Measurements from ENCODE around the gene CALR.

Gene CALR

GRCh38 chr19:12935071-12935470, 3.3 kb upstream of the CALR start:
- no peak overlapping the region for H3K27ac ChIP-seq (ENCODE audit: low read depth, low read length)
- H3K79me2 ChIP-seq (ENCODE audit: control insufficient read depth, insufficient read depth, low read length, unreplicated experiment) = peaks cover 47% of the 10 kb centered on the region
- H3K36me3 ChIP-seq (ENCODE audit: insufficient read depth, low read length) = peaks cover 14% of the 10 kb centered on the region
- no peak overlapping the region for H3K4me3 ChIP-seq (ENCODE audit: low read depth, low read length)
- H3K27me3 ChIP-seq (ENCODE audit: insufficient read depth, low read length) = no peaks in the 10 kb centered on the region
- H2AFZ ChIP-seq (ENCODE audit: low read length, unreplicated experiment) = no peak overlapping the region
- peaks cover 13% of the 10 kb centered on the region for H3K4me1 ChIP-seq (ENCODE audit: control insufficient read depth, insufficient read depth, low read length, unreplicated experiment)

DNA sequence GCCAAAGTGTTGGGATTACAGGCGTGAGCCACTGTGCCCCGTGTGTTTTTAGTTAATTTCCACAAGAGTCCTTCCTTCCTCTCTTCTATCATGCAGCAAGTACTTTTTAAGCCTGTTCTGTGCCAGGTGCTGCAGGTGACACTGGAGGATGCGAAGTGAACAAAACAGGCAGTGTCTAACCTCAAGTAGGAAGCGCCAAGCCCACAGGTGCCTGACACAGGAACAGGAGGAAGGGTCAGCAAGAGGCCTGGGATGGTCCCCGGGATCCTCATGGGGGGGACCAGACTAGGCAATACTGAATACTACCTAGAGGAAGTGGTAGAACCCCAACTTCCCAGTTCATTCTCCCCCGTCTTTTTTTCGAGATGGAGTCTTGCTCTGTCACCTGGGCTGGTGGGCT, 1.8 kb upstream of the CALR start:
- Histone ChIP-seq H3K4me1 (ENCODE audit: control insufficient read depth, insufficient read depth, low read length, unreplicated experiment) (peaks cover 23% of the 10 kb centered on the region), H3K79me2 (ENCODE audit: control insufficient read depth, insufficient read depth, low read length, unreplicated experiment) (peaks cover 52% of the 10 kb centered on the region)

DNA sequence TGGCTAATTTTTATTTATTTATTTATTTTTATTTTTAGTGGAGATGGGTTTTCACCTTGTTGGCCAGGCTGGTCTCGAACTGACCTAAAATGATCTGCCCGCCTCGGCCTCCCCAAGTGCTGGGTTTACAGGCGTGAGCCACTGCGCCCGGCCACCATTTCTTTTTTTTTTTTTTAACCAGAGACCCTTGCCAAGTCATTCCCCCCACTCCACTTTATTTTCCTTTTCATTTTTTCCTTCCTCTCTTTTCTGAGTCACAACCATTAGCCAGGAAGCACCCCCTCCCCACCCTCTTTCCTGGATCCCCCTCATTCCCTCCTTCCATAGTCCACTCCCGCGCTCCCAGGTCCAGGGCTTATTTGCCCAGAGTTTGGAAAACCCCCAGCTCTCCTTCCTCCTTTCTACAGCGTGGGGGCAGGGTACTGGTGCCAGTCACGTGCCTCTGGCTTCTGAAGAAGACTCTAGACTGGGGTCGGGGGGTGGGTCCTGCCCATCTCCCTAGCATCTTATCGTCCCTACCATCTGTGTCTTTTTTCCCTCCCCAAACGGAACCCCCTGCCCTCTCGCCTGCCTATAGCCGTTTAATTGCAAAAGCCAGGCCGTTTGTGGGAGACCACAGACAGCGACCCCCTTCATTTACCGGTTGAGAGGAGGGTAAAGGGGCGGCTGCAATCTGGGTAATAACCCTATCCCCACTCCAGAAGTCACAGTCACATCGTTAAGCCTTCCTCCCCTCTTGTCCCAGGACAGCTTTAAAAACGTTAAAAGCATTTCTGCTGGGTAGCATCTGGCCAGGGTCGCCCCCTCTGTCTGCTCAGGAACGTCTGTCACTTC, 1.1 kb upstream of the CALR start:
- Histone ChIP-seq H3K36me3 (ENCODE audit: insufficient read depth, low read length) (peaks cover 23% of the 10 kb centered on the region), H3K79me2 (ENCODE audit: control insufficient read depth, insufficient read depth, low read length, unreplicated experiment) (peaks cover 51% of the 10 kb centered on the region), H3K27ac (ENCODE audit: low read depth, low read length) (peak overlapping the region; percentile 49; the same call in 1 of the 2 replicates), H3K27me3 (ENCODE audit: insufficient read depth, low read length) (no peaks in the 10 kb centered on the region), H3K4me3 (ENCODE audit: low read depth, low read length) (peak overlapping the region; percentile 100), H2AFZ (ENCODE audit: low read length, unreplicated experiment) (peak overlapping the region; percentile 48), H3K4me1 (ENCODE audit: control insufficient read depth, insufficient read depth, low read length, unreplicated experiment) (peaks cover 25% of the 10 kb centered on the region)

More for the DNA sequence above, 1.8 kb upstream of the CALR start:
- H2AFZ ChIP-seq (ENCODE audit: low read length, unreplicated experiment) = no peak overlapping the region
- H3K27ac ChIP-seq (ENCODE audit: low read depth, low read length) = no peak overlapping the region
- no peaks in the 10 kb centered on the region for H3K27me3 ChIP-seq (ENCODE audit: insufficient read depth, low read length)
- peaks cover 23% of the 10 kb centered on the region for H3K36me3 ChIP-seq (ENCODE audit: insufficient read depth, low read length)
- H3K4me3 ChIP-seq (ENCODE audit: low read depth, low read length) = no peak overlapping the region

DNA sequence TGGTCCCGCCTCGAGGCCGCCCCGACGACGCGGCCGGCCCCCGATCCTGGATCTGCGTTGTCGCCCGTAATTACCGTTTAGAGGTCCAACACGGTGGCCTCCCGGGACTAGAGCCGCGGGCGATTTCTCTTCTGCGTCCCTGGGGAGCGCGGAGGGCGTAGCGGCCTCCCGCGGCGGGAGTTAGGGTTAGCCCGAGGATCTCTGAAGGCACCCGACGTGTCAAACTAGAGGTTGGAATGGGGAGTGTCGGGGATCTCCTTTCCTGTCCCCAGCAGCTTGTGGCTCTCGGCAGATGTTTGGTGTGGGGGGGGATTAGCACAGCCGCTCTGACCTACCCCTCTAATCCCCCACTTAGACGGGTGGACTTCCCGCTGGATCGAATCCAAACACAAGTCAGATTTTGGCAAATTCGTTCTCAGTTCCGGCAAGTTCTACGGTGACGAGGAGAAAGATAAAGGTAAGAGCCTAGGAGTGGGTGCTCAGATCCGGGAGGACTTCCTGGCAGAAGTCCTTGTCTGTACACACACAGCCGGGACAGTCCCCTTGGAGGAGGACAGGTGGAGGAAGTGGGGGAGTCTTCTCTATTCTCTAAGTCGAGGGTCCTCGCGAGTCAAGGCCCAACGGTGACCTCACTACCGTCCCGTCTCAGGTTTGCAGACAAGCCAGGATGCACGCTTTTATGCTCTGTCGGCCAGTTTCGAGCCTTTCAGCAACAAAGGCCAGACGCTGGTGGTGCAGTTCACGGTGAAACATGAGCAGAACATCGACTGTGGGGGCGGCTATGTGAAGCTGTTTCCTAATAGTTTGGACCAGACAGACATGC, 581 bp downstream of the CALR start:
- Histone ChIP-seq H2AFZ (ENCODE audit: low read length, unreplicated experiment) (no peak overlapping the region), H3K27me3 (ENCODE audit: insufficient read depth, low read length) (no peaks in the 10 kb centered on the region), H3K4me3 (ENCODE audit: low read depth, low read length) (peak overlapping the region; percentile 100), H3K4me1 (ENCODE audit: control insufficient read depth, insufficient read depth, low read length, unreplicated experiment) (peaks cover 27% of the 10 kb centered on the region), H3K27ac (ENCODE audit: low read depth, low read length) (peak overlapping the region; percentile 79), H3K36me3 (ENCODE audit: insufficient read depth, low read length) (peaks cover 28% of the 10 kb centered on the region), H3K79me2 (ENCODE audit: control insufficient read depth, insufficient read depth, low read length, unreplicated experiment) (peaks cover 42% of the 10 kb centered on the region)

GRCh38 chr19:12939975-12940423, 1.6 kb downstream of the CALR start:
- Histone ChIP-seq H2AFZ (ENCODE audit: low read length, unreplicated experiment) (no peak overlapping the region), H3K79me2 (ENCODE audit: control insufficient read depth, insufficient read depth, low read length, unreplicated experiment) (peaks cover 41% of the 10 kb centered on the region), H3K36me3 (ENCODE audit: insufficient read depth, low read length) (peaks cover 28% of the 10 kb centered on the region), H3K27me3 (ENCODE audit: insufficient read depth, low read length) (no peaks in the 10 kb centered on the region), H3K4me1 (ENCODE audit: control insufficient read depth, insufficient read depth, low read length, unreplicated experiment) (peaks cover 27% of the 10 kb centered on the region), H3K27ac (ENCODE audit: low read depth, low read length) (peak overlapping the region; percentile 79; the same call in 1 of the 2 replicates), H3K4me3 (ENCODE audit: low read depth, low read length) (peak overlapping the region; percentile 100)

DNA sequence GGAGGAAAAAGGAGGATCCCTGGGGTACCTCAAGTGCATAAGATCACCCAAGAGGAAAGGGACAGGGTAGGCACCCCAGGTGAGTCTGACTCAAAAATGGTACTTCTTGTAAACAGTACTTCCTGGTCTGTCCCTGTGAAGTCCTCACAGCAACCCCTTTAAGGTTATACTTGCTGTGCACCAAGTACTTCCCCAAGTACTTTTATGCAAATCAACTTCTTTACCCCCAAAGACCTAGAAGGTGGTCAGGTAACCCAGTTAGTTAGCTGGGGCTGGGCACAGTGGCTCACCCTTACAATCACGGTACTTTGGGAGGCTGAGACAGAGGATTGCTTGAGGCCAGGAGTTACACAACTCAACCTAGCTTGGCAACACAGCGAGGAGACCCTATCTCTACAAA, 2.5 kb downstream of the CALR start:
- Histone ChIP-seq H2AFZ (ENCODE audit: low read length, unreplicated experiment) (no peak overlapping the region), H3K4me1 (ENCODE audit: control insufficient read depth, insufficient read depth, low read length, unreplicated experiment) (peaks cover 27% of the 10 kb centered on the region), H3K4me3 (ENCODE audit: low read depth, low read length) (peak overlapping the region; percentile 100), H3K27ac (ENCODE audit: low read depth, low read length) (peak overlapping the region; percentile 79; the same call in 1 of the 2 replicates), H3K79me2 (ENCODE audit: control insufficient read depth, insufficient read depth, low read length, unreplicated experiment) (peaks cover 41% of the 10 kb centered on the region), H3K27me3 (ENCODE audit: insufficient read depth, low read length) (no peaks in the 10 kb centered on the region), H3K36me3 (ENCODE audit: insufficient read depth, low read length) (peaks cover 28% of the 10 kb centered on the region)

DNA sequence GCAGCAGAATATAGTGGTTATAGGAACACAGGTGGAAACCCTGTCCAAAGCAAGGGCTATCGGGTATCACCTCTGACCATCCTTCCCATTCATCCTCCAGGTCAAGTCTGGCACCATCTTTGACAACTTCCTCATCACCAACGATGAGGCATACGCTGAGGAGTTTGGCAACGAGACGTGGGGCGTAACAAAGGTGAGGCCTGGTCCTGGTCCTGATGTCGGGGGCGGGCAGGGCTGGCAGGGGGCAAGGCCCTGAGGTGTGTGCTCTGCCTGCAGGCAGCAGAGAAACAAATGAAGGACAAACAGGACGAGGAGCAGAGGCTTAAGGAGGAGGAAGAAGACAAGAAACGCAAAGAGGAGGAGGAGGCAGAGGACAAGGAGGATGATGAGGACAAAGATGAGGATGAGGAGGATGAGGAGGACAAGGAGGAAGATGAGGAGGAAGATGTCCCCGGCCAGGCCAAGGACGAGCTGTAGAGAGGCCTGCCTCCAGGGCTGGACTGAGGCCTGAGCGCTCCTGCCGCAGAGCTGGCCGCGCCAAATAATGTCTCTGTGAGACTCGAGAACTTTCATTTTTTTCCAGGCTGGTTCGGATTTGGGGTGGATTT, 5.1 kb downstream of the CALR start:
- H3K4me1 ChIP-seq (ENCODE audit: control insufficient read depth, insufficient read depth, low read length, unreplicated experiment) = peaks cover 32% of the 10 kb centered on the region
- no peaks in the 10 kb centered on the region for H3K27me3 ChIP-seq (ENCODE audit: insufficient read depth, low read length)
- no peak overlapping the region for H2AFZ ChIP-seq (ENCODE audit: low read length, unreplicated experiment)
- H3K79me2 ChIP-seq (ENCODE audit: control insufficient read depth, insufficient read depth, low read length, unreplicated experiment) = peaks cover 63% of the 10 kb centered on the region
- H3K4me3 ChIP-seq (ENCODE audit: low read depth, low read length) = no peak overlapping the region
- H3K36me3 ChIP-seq (ENCODE audit: insufficient read depth, low read length) = peaks cover 28% of the 10 kb centered on the region
- H3K27ac ChIP-seq (ENCODE audit: low read depth, low read length) = 0 out of 2 replicates have a peak overlapping the region, but pooled peaks have one; percentile 26

- Histone ChIP-seq H3K36me3 (ENCODE audit: insufficient read depth, low read length) (peaks cover 25% of the 10 kb centered on the region), H2AFZ (ENCODE audit: low read length, unreplicated experiment) (no peak overlapping the region), H3K4me3 (ENCODE audit: low read depth, low read length) (no peak overlapping the region), H3K27ac (ENCODE audit: low read depth, low read length) (peak overlapping the region; percentile 96), H3K27me3 (ENCODE audit: insufficient read depth, low read length) (no peaks in the 10 kb centered on the region), H3K79me2 (ENCODE audit: control insufficient read depth, insufficient read depth, low read length, unreplicated experiment) (peaks cover 60% of the 10 kb centered on the region), H3K4me1 (ENCODE audit: control insufficient read depth, insufficient read depth, low read length, unreplicated experiment) (peaks cover 32% of the 10 kb centered on the region)
Measured at GRCh38 chr19:12944104-12944674, 5.8 kb downstream of the CALR start.

- Histone ChIP-seq H3K27me3 (ENCODE audit: insufficient read depth, low read length) (no peaks in the 10 kb centered on the region), H3K79me2 (ENCODE audit: control insufficient read depth, insufficient read depth, low read length, unreplicated experiment) (peaks cover 50% of the 10 kb centered on the region), H2AFZ (ENCODE audit: low read length, unreplicated experiment) (no peak within 1 kb of the TSS), H3K4me1 (ENCODE audit: control insufficient read depth, insufficient read depth, low read length, unreplicated experiment) (peaks cover 23% of the 10 kb centered on the region), H3K27ac (ENCODE audit: low read depth, low read length) (peak within 1 kb of the TSS; percentile 96), H3K4me3 (ENCODE audit: low read depth, low read length) (peak within 1 kb of the TSS; percentile 99), H3K36me3 (ENCODE audit: insufficient read depth, low read length) (peaks cover 16% of the 10 kb centered on the region)
Measured at GRCh38 chr19:12945479-12946091, 7.2 kb downstream of the CALR start, which contains the start of gene RAD23A. Gene RAD23A (plus strand): TSS chr19:12945862. CDS start chr19:12945949, 87 bp downstream.

Data from ACC112 (cell line).